HG02571 (cell line): Measurements from ENCODE around the gene ABHD16B.
"Not testable (repeated sequence)": the region's sequence is repeated elsewhere in the genome, so short reads cannot be mapped to it uniquely, and the experiment has no call there.

Experiments used
- ATAC-seq: cut with Tn5 transposase; IDR thresholded peaks from one replicate; pipeline ENCODE4 v1.9.1; 2021; ENCODE audit warnings: mild to moderate bottlenecking, moderate library complexity; ENCODE audit not compliant: unreplicated experiment

Gene ABHD16B

GRCh38 chr20:63876489-63877036 is 15.3 kb downstream of the ABHD16B start:
- no peak for ATAC-seq

DNA sequence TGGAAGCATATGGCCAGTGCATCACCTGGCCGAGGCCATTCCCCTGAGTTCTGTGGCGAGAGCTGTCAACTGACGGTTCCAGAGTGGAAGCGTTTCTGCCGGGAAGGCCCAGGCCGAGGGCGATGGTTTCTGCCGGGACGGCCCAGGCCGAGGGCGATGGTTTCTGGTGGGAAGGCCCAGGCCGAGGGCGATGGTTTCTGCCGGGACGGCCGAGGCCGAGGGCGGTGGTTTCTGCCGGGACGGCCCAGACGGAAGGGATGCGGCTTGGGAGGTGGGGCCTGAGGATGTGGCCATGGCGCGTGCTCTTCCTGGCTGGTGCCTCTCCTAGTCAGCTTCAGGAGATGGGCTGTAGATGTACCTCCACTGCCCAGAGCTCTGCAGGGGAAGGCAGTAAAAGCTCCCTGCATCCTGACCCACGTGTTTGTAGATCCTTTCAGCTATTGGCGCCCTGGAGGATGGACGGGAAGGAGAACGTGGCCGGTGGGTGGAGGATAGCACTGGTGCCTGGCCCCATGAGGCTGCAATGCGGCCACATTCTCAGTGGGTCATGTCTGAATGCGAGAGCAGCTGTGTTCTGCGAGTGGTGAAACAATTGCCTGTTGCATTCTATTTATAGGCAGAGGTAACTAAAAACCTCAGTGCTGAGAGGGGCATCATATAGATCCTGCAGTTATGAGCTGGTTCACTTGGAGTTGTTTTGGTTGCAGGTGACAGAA is 16.6 kb downstream of the ABHD16B start:
- ATAC-seq, result no peak

DNA sequence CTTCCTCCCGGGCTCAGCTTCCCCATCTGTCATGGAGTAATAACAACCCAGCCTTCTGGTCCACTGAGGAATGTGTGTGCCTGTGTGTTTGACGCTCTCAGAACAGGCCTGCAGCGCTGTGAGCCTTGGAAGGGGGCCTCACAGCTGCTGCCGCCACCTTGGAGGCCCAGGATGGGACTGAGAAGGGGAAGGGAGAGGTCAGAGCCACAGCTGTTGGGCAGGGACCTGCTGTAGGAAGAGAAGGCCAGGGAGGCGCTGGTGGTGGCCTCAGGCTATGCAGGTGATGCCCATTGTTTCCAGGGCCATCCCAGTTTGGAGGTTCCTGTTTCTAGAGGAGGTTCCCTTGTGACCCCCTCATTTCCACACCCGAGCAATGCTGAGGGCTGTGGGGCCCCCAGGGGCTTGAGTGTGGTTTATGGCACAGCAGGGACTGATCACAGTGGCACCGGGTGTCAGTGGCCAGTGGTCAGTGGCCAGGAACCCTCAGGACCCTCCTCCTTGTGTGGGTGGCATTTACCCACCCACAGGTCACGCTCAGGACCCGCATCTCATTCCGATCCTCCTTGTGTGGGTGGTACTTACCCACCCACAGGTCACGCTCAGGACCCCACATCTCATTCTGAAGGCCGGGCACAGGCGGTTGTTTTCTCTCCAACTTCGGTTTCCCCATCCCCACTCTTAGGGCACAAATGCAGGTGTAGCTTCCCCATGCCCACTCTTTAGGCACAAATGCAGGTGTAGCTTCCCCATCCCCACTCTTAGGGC is 17.8 kb downstream of the ABHD16B start:
- ATAC-seq, result no peak

DNA sequence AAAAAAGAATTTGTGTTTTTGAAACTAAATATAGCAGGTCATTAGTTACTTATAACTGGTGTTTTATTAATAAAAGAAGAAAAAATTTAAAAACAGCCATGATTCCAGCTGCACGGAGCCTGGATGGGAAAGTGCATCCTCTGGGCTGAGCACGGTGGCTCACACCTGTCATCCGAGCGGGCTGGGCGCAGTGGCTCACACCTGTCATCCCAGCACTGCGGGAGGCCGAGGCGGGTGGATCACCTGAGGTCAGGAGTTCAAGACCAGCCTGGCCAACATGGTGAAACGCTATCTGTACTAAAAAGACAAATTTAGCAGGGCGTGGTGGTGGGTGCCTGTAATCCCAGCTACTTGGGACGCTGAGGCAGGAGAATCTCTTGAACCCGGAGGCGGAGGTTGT is 19.6 kb downstream of the ABHD16B start:
- ATAC-seq, result not testable (repeated sequence)

- no peak for ATAC-seq
Observed at GRCh38 chr20:63881451-63882226, 20.3 kb downstream of the ABHD16B start.

GRCh38 chr20:63882257-63883200 is 21.2 kb downstream of the ABHD16B start:
- no peak for ATAC-seq

- no peak for ATAC-seq
Observed at GRCh38 chr20:63883201-63883593, 21.9 kb downstream of the ABHD16B start.

- no peak for ATAC-seq
Observed at GRCh38 chr20:63884506-63885263, 23.4 kb downstream of the ABHD16B start.

- no peak for ATAC-seq
Observed at GRCh38 chr20:63885264-63886053, 24.2 kb downstream of the ABHD16B start.

- no peak for ATAC-seq
Observed at GRCh38 chr20:63886054-63886419, 24.7 kb downstream of the ABHD16B start.

- ATAC-seq, result no peak
Observed at GRCh38 chr20:63886921-63887320, 25.6 kb downstream of the ABHD16B start.

- no peak for ATAC-seq
Observed at GRCh38 chr20:63889241-63890200, 28.2 kb downstream of the ABHD16B start.

- no peak for ATAC-seq
Observed at GRCh38 chr20:63890201-63890576, 28.9 kb downstream of the ABHD16B start.

- ATAC-seq, result no peak
Observed at GRCh38 chr20:63890616-63891015, 29.3 kb downstream of the ABHD16B start.

- ATAC-seq, result no peak
Observed at GRCh38 chr20:63891061-63892002, 30.0 kb downstream of the ABHD16B start.

- no peak for ATAC-seq
Observed at GRCh38 chr20:63892402-63892801, 31.1 kb downstream of the ABHD16B start.

GRCh38 chr20:63893999-63894357 is 32.7 kb downstream of the ABHD16B start:
- ATAC-seq, result no peak
